Breast epithelium (tissue), 3 donors: ENCODE results near the gene RESP18.

Experiments used
- CTCF ChIP-seq, 3 donors: fragments of 450-650 bp; IDR thresholded peaks; one replicate each; pipeline ENCODE4 v1.5.1; 2016 to 2017; ENCODE audit warnings: antibody characterized with exemption in 3 of 3, mild to moderate bottlenecking in 3 of 3, moderate library complexity in 3 of 3
- POLR2A ChIP-seq: fragments of 450-650 bp; IDR thresholded peaks from one replicate; pipeline ENCODE4 v1.6.1; 2016; ENCODE audit warnings: antibody characterized with exemption, mild to moderate bottlenecking, moderate library complexity

- TF ChIP-seq CTCF (IDR thresholded peaks at IDR 0.05): no peak
- TF ChIP-seq POLR2A: no peak
These were observed 29.5 kb upstream of the RESP18 start for GRCh38 chr2:219362072-219362471.
